ENCODE data around the gene CDR2. TPM values are rescaled to one million over a fixed set of nuclear protein-coding genes. Genes with fewer than 3 reads are reported as not detected.

Gene CDR2
- total RNA-seq, 4 donors from 2014 or later, result 12.1 to 55.7 (median 21.7) TPM

DNA sequence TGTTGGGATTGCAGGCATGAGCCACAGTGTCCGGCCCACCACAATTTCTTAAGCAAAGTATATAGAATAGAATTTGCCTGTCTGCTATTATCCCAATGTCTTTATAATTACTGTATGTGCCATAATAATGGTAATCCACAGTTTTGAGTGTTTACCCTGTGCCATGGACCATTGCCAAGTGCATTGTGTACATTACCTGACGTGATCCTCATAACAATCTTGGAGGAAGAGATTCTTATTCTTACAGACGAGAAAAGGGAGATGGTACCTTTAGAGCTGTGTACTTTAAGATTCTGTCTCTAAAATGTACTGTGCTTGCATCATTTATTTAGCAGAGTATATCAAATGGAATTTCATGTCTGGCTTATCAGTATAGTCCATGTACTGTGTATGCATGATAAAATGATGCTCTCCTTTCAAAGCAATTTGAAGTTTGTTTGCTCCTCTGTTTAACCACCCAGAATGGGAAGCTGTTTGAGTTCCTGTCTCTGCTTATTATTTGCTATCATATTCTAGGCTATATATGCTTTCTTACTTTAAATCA, 13.8 kb upstream of the CDR2 start:
- DNase-seq, result no peak
- H3K4me1 ChIP-seq, result no peaks in the 10 kb centered on the region
- no peak for TF ChIP-seq POLR2A (IDR thresholded peaks at IDR 0.05)
- TF ChIP-seq, protein P1, sequence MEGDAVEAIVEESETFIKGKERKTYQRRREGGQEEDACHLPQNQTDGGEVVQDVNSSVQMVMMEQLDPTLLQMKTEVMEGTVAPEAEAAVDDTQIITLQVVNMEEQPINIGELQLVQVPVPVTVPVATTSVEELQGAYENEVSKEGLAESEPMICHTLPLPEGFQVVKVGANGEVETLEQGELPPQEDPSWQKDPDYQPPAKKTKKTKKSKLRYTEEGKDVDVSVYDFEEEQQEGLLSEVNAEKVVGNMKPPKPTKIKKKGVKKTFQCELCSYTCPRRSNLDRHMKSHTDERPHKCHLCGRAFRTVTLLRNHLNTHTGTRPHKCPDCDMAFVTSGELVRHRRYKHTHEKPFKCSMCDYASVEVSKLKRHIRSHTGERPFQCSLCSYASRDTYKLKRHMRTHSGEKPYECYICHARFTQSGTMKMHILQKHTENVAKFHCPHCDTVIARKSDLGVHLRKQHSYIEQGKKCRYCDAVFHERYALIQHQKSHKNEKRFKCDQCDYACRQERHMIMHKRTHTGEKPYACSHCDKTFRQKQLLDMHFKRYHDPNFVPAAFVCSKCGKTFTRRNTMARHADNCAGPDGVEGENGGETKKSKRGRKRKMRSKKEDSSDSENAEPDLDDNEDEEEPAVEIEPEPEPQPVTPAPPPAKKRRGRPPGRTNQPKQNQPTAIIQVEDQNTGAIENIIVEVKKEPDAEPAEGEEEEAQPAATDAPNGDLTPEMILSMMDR (IDR thresholded peaks at IDR 0.05), result no peak
- H3K4me3 ChIP-seq, result no peak overlapping the region
- intact Hi-C loops (cut with DNase I; ENCODE audit: low total_unique reads), result no loop called here
- no peaks in the 10 kb centered on the region for H3K36me3 ChIP-seq
- H3K9me3 ChIP-seq, result no peaks in the 10 kb centered on the region
- H3K27me3 ChIP-seq, result no peaks in the 10 kb centered on the region
- H3K27ac ChIP-seq, result no peak overlapping the region

DNA sequence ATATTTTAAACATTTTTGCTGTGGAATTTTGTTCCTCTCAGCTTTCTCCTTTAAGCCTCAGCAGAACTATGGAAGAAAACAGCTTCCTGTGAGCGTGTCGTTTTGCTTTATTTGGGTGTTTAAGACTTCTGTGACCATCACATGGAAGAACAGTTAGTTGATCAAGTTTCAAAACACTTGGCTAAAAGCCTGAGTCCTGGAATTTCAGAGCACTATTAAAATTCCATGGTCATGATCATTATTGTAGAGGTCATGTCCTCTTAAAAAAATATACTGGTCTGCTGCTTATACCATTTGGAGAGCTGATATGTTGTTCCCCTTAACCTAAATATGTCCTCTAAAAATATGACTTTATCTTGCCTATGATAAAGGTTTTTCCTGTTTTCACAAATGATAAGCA, 12.6 kb upstream of the CDR2 start:
- no peaks in the 10 kb centered on the region for H3K27me3 ChIP-seq
- H3K27ac ChIP-seq, result peak overlapping the region in 1 of 2 donors; percentile 53
- H3K4me1 ChIP-seq, result no peaks in the 10 kb centered on the region
- H3K9me3 ChIP-seq, result no peaks in the 10 kb centered on the region
- intact Hi-C loops (cut with DNase I; ENCODE audit: low total_unique reads), result no loop called here
- H3K4me3 ChIP-seq, result no peak overlapping the region
- DNase-seq, result no peak
- TF ChIP-seq, protein P1 (IDR thresholded peaks at IDR 0.05), result no peak
- TF ChIP-seq POLR2A (IDR thresholded peaks at IDR 0.05), result no peak
- no peaks in the 10 kb centered on the region for H3K36me3 ChIP-seq

DNA sequence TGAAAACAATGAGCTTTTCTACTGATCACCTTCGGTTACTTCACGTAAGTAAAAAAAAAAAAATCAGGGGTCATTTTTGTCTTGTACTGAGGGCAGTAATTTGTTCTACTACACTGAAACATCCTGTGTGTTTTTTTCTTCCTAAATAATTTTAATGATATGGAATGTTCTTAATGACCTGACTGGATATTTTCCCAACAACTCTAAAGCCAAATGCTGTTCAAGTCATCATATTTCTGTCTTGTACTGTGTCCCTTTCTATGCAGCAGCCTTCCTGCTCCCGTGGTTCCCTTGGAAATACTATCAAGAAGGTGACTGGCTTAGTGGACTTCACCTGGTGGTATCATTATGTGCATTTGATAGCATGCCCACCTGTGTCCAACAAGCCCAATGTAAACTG, 10.8 kb upstream of the CDR2 start:
- no peaks in the 10 kb centered on the region for H3K27me3 ChIP-seq
- no peak for DNase-seq
- no peaks in the 10 kb centered on the region for H3K36me3 ChIP-seq
- no peak for TF ChIP-seq POLR2A (IDR thresholded peaks at IDR 0.05)
- TF ChIP-seq, protein P1 (IDR thresholded peaks at IDR 0.05), result no peak
- no peaks in the 10 kb centered on the region for H3K9me3 ChIP-seq
- intact Hi-C loops (cut with DNase I; ENCODE audit: low total_unique reads), result no loop called here
- no peak overlapping the region for H3K4me3 ChIP-seq
- H3K27ac ChIP-seq, result no peak overlapping the region
- no peaks in the 10 kb centered on the region for H3K4me1 ChIP-seq

DNA sequence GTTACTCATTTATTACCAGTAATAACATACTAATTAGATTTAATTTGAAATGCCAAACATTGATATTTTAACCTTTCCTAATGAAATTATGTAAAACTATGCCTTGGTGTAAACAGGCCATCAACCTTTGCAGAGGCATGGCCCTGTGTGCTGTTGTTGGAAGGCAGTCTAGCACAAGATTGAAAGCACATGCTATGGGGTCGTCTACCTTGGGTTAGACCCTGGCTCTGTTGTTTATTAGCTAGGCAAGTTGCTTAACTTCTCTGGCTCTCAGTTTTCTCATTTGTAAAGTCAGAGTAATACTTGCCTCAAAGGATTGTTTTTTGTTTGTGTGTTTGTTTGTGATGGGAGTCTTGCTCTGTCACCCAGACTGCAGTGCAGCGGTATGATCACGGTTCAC, 9.4 kb upstream of the CDR2 start:
- TF ChIP-seq POLR2A (IDR thresholded peaks at IDR 0.05), result no peak
- TF ChIP-seq, protein P1 (IDR thresholded peaks at IDR 0.05), result no peak
- H3K27ac ChIP-seq, result no peak overlapping the region
- intact Hi-C loops (cut with DNase I; ENCODE audit: low total_unique reads), result no loop called here

DNA sequence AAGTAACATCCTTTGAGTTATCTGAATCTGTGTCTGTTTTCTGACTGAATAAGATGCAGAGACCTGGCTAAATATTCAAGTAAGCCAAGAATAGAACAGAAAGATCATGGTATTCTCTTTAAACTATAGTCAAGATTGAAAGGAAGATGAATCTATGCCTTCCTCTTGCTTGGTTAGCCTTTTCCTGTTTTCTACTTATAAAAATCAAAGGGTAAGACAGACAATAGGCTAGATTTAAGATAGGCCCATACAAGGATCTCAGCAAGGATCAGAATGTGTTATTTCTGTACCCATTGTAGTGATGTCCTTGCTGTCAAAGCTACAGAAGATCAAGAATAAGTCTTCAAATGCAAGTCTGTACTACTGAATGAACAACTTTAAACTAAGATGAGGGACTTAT, 7.0 kb upstream of the CDR2 start:
- no peak for TF ChIP-seq POLR2A (IDR thresholded peaks at IDR 0.05)
- TF ChIP-seq, protein P1 (IDR thresholded peaks at IDR 0.05), result no peak
- no peak overlapping the region for H3K27ac ChIP-seq
- intact Hi-C loops (cut with DNase I; ENCODE audit: low total_unique reads), result no loop called here

More for the DNA sequence above, 9.4 kb upstream of the CDR2 start:
- no peaks in the 10 kb centered on the region for H3K27me3 ChIP-seq
- H3K9me3 ChIP-seq, result no peaks in the 10 kb centered on the region
- no peaks in the 10 kb centered on the region for H3K4me1 ChIP-seq
- DNase-seq, result no peak
- H3K4me3 ChIP-seq, result no peak overlapping the region
- H3K36me3 ChIP-seq, result no peaks in the 10 kb centered on the region

More for the DNA sequence above, 7.0 kb upstream of the CDR2 start:
- Histone ChIP-seq H3K27me3 (no peaks in the 10 kb centered on the region), H3K4me3 (no peak overlapping the region), H3K36me3 (no peaks in the 10 kb centered on the region), H3K4me1 (no peaks in the 10 kb centered on the region), H3K9me3 (no peaks in the 10 kb centered on the region)
- DNase-seq, result no peak

Data from uterus (tissue), 4 donors.